ENCODE measurements around the gene RBFOX2. TPM values are rescaled to one million over a fixed set of nuclear protein-coding genes. Genes with fewer than 3 reads are reported as not detected.

The RBFOX2 gene
- total and polyA plus RNA-seq, 2 of the 8 experiments (the other 6 are each of a cell fraction or from before 2014, with no cell fraction given): 121 to 122 TPM

- no peak for TF ChIP-seq GTF2F1 (IDR thresholded peaks at IDR 0.05; ENCODE audit: borderline replicate concordance, low read depth, low read length)
- no peak for TF ChIP-seq BRCA1 (IDR thresholded peaks at IDR 0.05; ENCODE audit: low read depth, low read length)
- TF ChIP-seq TCF12 (IDR thresholded peaks at IDR 0.05; ENCODE audit: low read depth, low read length): no peak
- no peak for TF ChIP-seq POLR2AphosphoS5 (IDR thresholded peaks at IDR 0.05; ENCODE audit: low read depth, low read length)
- TF ChIP-seq CHD2 (IDR thresholded peaks at IDR 0.05; ENCODE audit: low read length): no peak
- TF ChIP-seq SP4 (IDR thresholded peaks at IDR 0.05; ENCODE audit: low read length): no peak
- no peak for TF ChIP-seq SRF (IDR thresholded peaks at IDR 0.05; ENCODE audit: low read depth, low read length)
- no peak for TF ChIP-seq KDM4A (IDR thresholded peaks at IDR 0.05; ENCODE audit: low read depth, low read length, severe bottlenecking)
- no peak for TF ChIP-seq PHF8 (conservative IDR thresholded peaks at IDR 0.05; ENCODE audit: low read depth, low read length)
- TF ChIP-seq POLR2A (IDR thresholded peaks at IDR 0.05; ENCODE audit: control extremely low read depth in 1 of 2, low read depth in 2 of 2, low read length in 2 of 2): no peak
- TF ChIP-seq ASH2L (IDR thresholded peaks at IDR 0.05; ENCODE audit: low read length): no peak
- H3K36me3 ChIP-seq (ENCODE audit: control insufficient read depth in 2 of 4, insufficient read depth in 4 of 4, low read length in 3 of 4): no peaks in the 10 kb centered on the region
- H2BK5ac ChIP-seq (ENCODE audit: low read depth, low read length): no peak overlapping the region
- no peak overlapping the region for H3K4me3 ChIP-seq (ENCODE audit: extremely low read depth in 1 of 4, insufficient read depth in 2 of 4, low read depth in 3 of 4, low read length in 4 of 4)
- no peak for FAIRE-seq
- H3K79me2 ChIP-seq (ENCODE audit: control insufficient read depth in 1 of 2, insufficient read depth in 2 of 2, low read length in 2 of 2): no peaks in the 10 kb centered on the region
- no peak overlapping the region for H3K18ac ChIP-seq (ENCODE audit: extremely low read depth, low read length)
- H4K20me1 ChIP-seq (replicated peaks in 1 of 2; ENCODE audit: control insufficient read depth in 1 of 2, insufficient read depth in 2 of 2, low read length in 2 of 2): no peaks in the 10 kb centered on the region
- WGBS, 2 experiments (ENCODE audit: extremely low coverage in 1 of 2, insufficient coverage in 1 of 2, insufficient read length in 1 of 2, insufficient replicate concordance in 2 of 2, low coverage in 1 of 2, low lambda C conversion rate in 2 of 2, missing lambda C conversion rate in 1 of 2): 83% methylated on average over 7 of the region's 7 CpGs; no CpG with 5 or more reads in 1 of the 2 experiments
- no peak overlapping the region for H2AK5ac ChIP-seq (ENCODE audit: low read depth, low read length)
- no peaks in the 10 kb centered on the region for H3K27me3 ChIP-seq (replicated peaks in 1 of 4; ENCODE audit: control insufficient read depth in 3 of 4, extremely low read depth in 1 of 4, insufficient read depth in 3 of 4, low read length in 3 of 4)
- H2BK15ac ChIP-seq (ENCODE audit: low read length): no peak overlapping the region
- no peak overlapping the region for H4K91ac ChIP-seq (replicated peaks; ENCODE audit: insufficient read length, low read length)
- CTCF ChIA-PET (ENCODE audit: partially characterized antibody): interaction anchor here (0.6 to 1.4 kb wide), 5 partner anchors 33 to 1879 kb away, joined by 3 to 4 read pairs (median 3); no protein-coding TSS in a partner anchor
- no peak overlapping the region for H2BK12ac ChIP-seq (ENCODE audit: low read depth, low read length)
- no peaks in the 10 kb centered on the region for H3K4me1 ChIP-seq (replicated peaks in 1 of 4; ENCODE audit: control insufficient read depth in 3 of 4, insufficient read depth in 4 of 4, low read length in 3 of 4)
- no peak overlapping the region for H3K23ac ChIP-seq (ENCODE audit: insufficient read length)
- H4K5ac ChIP-seq (ENCODE audit: insufficient read length, low read depth, low read length): no peak overlapping the region
- H3K14ac ChIP-seq (ENCODE audit: insufficient read length): no peak overlapping the region
- no peak overlapping the region for H2AFZ ChIP-seq (ENCODE audit: low read length)
- H3K9me3 ChIP-seq (ENCODE audit: insufficient read depth in 2 of 2, low read depth in 1 of 2, low read length in 1 of 2): peaks cover 0 to 3% of the 10 kb centered on the region in 2 experiments; a peak in 1 of 4 replicates
- no peak overlapping the region for H3K27ac ChIP-seq (ENCODE audit: low read depth, low read length)
- H3K9ac ChIP-seq (replicated peaks in 1 of 4; ENCODE audit: extremely low read depth in 1 of 4, low read depth in 3 of 4, low read length in 3 of 4): no peak overlapping the region
- H3K79me1 ChIP-seq (ENCODE audit: low read depth, low read length): no peaks in the 10 kb centered on the region
- no peaks in the 10 kb centered on the region for H3K23me2 ChIP-seq (ENCODE audit: low read depth, low read length)
- H2BK120ac ChIP-seq (replicated peaks; ENCODE audit: low read depth, low read length): no peak overlapping the region
- H3K4me2 ChIP-seq (ENCODE audit: insufficient read depth in 1 of 2, low read depth in 2 of 2, low read length in 2 of 2): no peak overlapping the region
- no peak overlapping the region for H4K8ac ChIP-seq (ENCODE audit: extremely low read depth, insufficient read depth, low read length)
- no peak overlapping the region for H2BK20ac ChIP-seq (ENCODE audit: low read length)
- no peak overlapping the region for H3K56ac ChIP-seq (replicated peaks; ENCODE audit: insufficient read length, low read depth, low read length)
- POLR2A ChIA-PET (ENCODE audit: partially characterized antibody): no interaction called here
- H3K4ac ChIP-seq (replicated peaks; ENCODE audit: insufficient read length, low read depth, low read length): no peak overlapping the region
- no peak for DNase-seq (ENCODE audit: low read depth in 1 of 2, low spot score in 2 of 2)
Observed at GRCh38 chr22:35708453-35708852, 320.2 kb downstream of the RBFOX2 start.

All from H1 (cell line).